CD8-positive, alpha-beta memory T cell (primary cell): Measurements from ENCODE around the gene CHST8. TPM values are rescaled to one million over a fixed set of nuclear protein-coding genes. Genes with fewer than 3 reads are reported as not detected.
A peak's percentile ranks its signal among the peaks of the same experiment; 100 is the strongest.

Experiments
- CTCF ChIA-PET: fragments of 350-600 bp; sonication (Branson Sonifier 250); formaldehyde crosslinking; loops from one replicate; lab custom pipeline; 2021; ENCODE audit warnings: antibody characterized with exemption; lab: Charles Lee
- POLR2A ChIA-PET: fragments of 350-600 bp; sonication (Branson Sonifier 250); formaldehyde crosslinking; loops from one replicate; lab custom pipeline; 2021; ENCODE audit warnings: antibody characterized with exemption; lab: Charles Lee
- DNase-seq, 5 donors: peaks; one replicate each; pipeline versions ENCODE4 v3.0.0 to v3.0.0-alpha.2; 2020 to 2022; ENCODE audit warnings: mixed read lengths in 1 of 5
- H3K27ac ChIP-seq: one replicate; pipeline ENCODE4 v1.7.0; 2013; ENCODE audit warnings: low read depth, mild to moderate bottlenecking, low read length, moderate library complexity
- H3K27me3 ChIP-seq: 2 replicates; pipeline ENCODE4 v1.7.0; 2013; ENCODE audit warnings: low read length, mild to moderate bottlenecking; ENCODE audit not compliant: insufficient read depth, poor library complexity, severe bottlenecking
- H3K36me3 ChIP-seq: 2 replicates; pipeline ENCODE4 v1.7.0; 2013; ENCODE audit warnings: mild to moderate bottlenecking, low read length, moderate library complexity; ENCODE audit not compliant: insufficient read depth
- H3K4me1 ChIP-seq: 2 replicates; pipeline ENCODE4 v1.7.0; 2013; ENCODE audit warnings: mild to moderate bottlenecking, low read length, moderate library complexity; ENCODE audit not compliant: insufficient read depth
- H3K4me3 ChIP-seq: 2 replicates; pipeline ENCODE4 v1.7.0; 2013; ENCODE audit warnings: mild to moderate bottlenecking, low read length
- H3K9me3 ChIP-seq: 2 replicates; pipeline ENCODE4 v1.7.0; 2013; ENCODE audit warnings: mild to moderate bottlenecking, low read length
- H3K27ac Mint-ChIP-seq, 8 donors: one replicate each; pipeline ENCODE4 v1.8.0; 2020 to 2021; ENCODE audit warnings: mixed read lengths in 8 of 8, mild to moderate bottlenecking in 6 of 8, inconsistent platforms in 3 of 8, moderate library complexity in 3 of 8
- H3K27me3 Mint-ChIP-seq, 2 donors: one replicate each; pipeline ENCODE4 v1.8.0; 2020 to 2021; ENCODE audit warnings: mixed read lengths in 2 of 2, mild to moderate bottlenecking in 1 of 2, moderate library complexity in 1 of 2
- H3K36me3 Mint-ChIP-seq, 3 donors: one replicate each; pipeline ENCODE4 v1.8.0; 2020 to 2021; ENCODE audit warnings: mixed read lengths in 3 of 3, inconsistent platforms in 1 of 3, mild to moderate bottlenecking in 1 of 3
- H3K4me1 Mint-ChIP-seq, 3 donors: one replicate each; pipeline ENCODE4 v1.8.0; 2020 to 2021; ENCODE audit warnings: mixed read lengths in 3 of 3, inconsistent platforms in 1 of 3, mild to moderate bottlenecking in 1 of 3
- H3K4me3 Mint-ChIP-seq, 7 donors: one replicate each; pipeline ENCODE4 v1.8.0; 2020 to 2021; ENCODE audit warnings: mixed read lengths in 7 of 7, mild to moderate bottlenecking in 6 of 7, moderate library complexity in 4 of 7, inconsistent platforms in 2 of 7
- H3K9me3 Mint-ChIP-seq, 5 donors: one replicate each; pipeline ENCODE4 v1.8.0; 2020 to 2022; ENCODE audit warnings: mixed read lengths in 5 of 5, mild to moderate bottlenecking in 3 of 5, moderate library complexity in 2 of 5, inconsistent platforms in 1 of 5
- polyA plus RNA-seq: library from polyadenylated mRNA; unstranded; fragments of 300-500 nt; fragmentation: Illumina TruSeq; gene quantifications from one replicate; pipeline ENCODE4 v1.2.3, GENCODE V29; 2021
- total RNA-seq, 2 experiments: library from RNA; stranded (reverse); gene quantifications; one replicate each; pipeline ENCODE4 v1.2.3, GENCODE V29; 2021

CHST8 gene
- total and polyA plus RNA-seq, 3 experiments from 2014 or later, result not detected

DNA sequence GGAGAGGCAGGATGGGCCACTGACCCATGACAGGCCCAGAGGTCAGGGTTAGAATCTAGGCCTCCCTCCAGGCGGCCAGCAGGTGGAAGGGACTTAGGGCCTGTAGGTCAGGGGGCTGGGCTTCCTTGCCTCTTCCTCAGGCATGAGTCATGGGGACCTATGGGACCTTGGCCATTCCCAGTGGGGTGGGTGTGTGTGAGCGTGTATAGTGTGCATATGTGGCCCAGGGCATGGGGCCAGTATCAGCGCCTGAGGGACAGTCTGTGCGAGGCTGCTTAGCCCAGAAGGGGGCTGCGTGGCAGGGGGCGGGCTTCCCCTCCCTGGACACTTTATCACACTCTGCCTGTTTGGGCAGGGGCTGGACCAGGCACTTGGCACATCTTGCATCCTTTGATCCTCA, 188.2 kb downstream of the CHST8 start:
- no peaks in the 10 kb centered on the region for H3K9me3 Mint-ChIP-seq
- Histone ChIP-seq H3K27me3 (no peaks in the 10 kb centered on the region), H3K9me3 (no peaks in the 10 kb centered on the region), H3K27ac (no peak overlapping the region), H3K4me1 (no peaks in the 10 kb centered on the region), H3K36me3 (no peaks in the 10 kb centered on the region), H3K4me3 (no peak overlapping the region)
- no peak overlapping the region for H3K27ac Mint-ChIP-seq
- H3K4me1 Mint-ChIP-seq, result peaks cover 4 to 7% (median 7%) of the 10 kb centered on the region in 3 donors
- H3K27me3 Mint-ChIP-seq, result peaks cover 1 to 3% of the 10 kb centered on the region in 2 donors
- no peak overlapping the region for H3K4me3 Mint-ChIP-seq
- DNase-seq, result no peak
- ChIA-PET CTCF (interaction anchor here (1.5 kb wide), 1 partner anchor 31 kb away, joined by 4 read pairs; no protein-coding TSS in a partner anchor), POLR2A (no interaction called here)
- no peaks in the 10 kb centered on the region for H3K36me3 Mint-ChIP-seq

DNA sequence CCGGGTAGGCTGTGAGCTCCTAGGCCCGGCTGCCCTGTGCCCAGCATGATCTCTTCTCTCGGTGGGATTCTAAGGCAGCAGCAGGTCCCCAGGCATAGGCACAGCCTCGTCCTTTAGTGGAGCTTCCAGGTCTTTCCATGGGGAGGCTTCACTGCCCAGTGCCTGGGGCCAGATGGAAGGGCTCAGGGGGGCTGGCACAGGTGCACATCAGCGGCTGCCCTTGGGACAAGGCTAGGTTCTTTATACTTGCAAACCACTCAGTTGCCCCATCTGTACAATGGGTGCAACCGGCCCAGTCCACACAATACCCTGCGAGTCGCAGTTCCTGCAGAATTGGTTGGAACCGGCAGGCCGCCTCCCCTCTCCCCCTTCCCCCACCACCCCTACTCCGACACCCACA, 189.1 kb downstream of the CHST8 start:
- CTCF ChIA-PET, result interaction anchor here (1.5 kb wide), 1 partner anchor 32 kb away, joined by 4 read pairs; no protein-coding TSS in a partner anchor
- POLR2A ChIA-PET, result no interaction called here

GRCh38 chr19:33811246-33811645, 189.5 kb downstream of the CHST8 start:
- Mint-ChIP-seq H3K27ac (no peak overlapping the region), H3K27me3 (peaks cover 1 to 6% of the 10 kb centered on the region in 2 donors), H3K36me3 (no peaks in the 10 kb centered on the region), H3K4me1 (peaks cover under 1 to 3% (median 3%) of the 10 kb centered on the region in 3 donors), H3K9me3 (no peaks in the 10 kb centered on the region), H3K4me3 (no peak overlapping the region)
- no peak overlapping the region for H3K4me3 ChIP-seq
- no peaks in the 10 kb centered on the region for H3K9me3 ChIP-seq
- DNase-seq, result no peak
- H3K4me1 ChIP-seq, result no peaks in the 10 kb centered on the region
- no peaks in the 10 kb centered on the region for H3K27me3 ChIP-seq
- POLR2A ChIA-PET, result no interaction called here
- H3K36me3 ChIP-seq, result no peaks in the 10 kb centered on the region
- H3K27ac ChIP-seq, result no peak overlapping the region
- CTCF ChIA-PET, result interaction anchor here (1.5 kb wide), 1 partner anchor 33 kb away, joined by 4 read pairs; no protein-coding TSS in a partner anchor

More for the DNA sequence above, 189.1 kb downstream of the CHST8 start:
- H3K4me3 Mint-ChIP-seq, result no peak overlapping the region
- H3K27me3 ChIP-seq, result no peaks in the 10 kb centered on the region
- H3K9me3 ChIP-seq, result no peaks in the 10 kb centered on the region
- no peaks in the 10 kb centered on the region for H3K4me1 ChIP-seq
- no peak overlapping the region for H3K27ac Mint-ChIP-seq
- H3K36me3 ChIP-seq, result no peaks in the 10 kb centered on the region
- H3K27me3 Mint-ChIP-seq, result peaks cover 1 to 5% of the 10 kb centered on the region in 2 donors
- DNase-seq, result no peak
- H3K27ac ChIP-seq, result no peak overlapping the region
- peaks cover 4 to 7% (median 7%) of the 10 kb centered on the region in 3 donors for H3K4me1 Mint-ChIP-seq
- H3K4me3 ChIP-seq, result no peak overlapping the region
- H3K9me3 Mint-ChIP-seq, result no peaks in the 10 kb centered on the region
- no peaks in the 10 kb centered on the region for H3K36me3 Mint-ChIP-seq

- Histone ChIP-seq H3K9me3 (no peaks in the 10 kb centered on the region), H3K4me1 (no peaks in the 10 kb centered on the region), H3K27ac (no peak overlapping the region), H3K27me3 (no peaks in the 10 kb centered on the region), H3K36me3 (no peaks in the 10 kb centered on the region), H3K4me3 (no peak overlapping the region)
- Mint-ChIP-seq H3K36me3 (no peaks in the 10 kb centered on the region), H3K27me3 (peaks cover 1 to 6% of the 10 kb centered on the region in 2 donors), H3K27ac (no peak overlapping the region), H3K4me1 (no peaks in the 10 kb centered on the region), H3K4me3 (no peak overlapping the region), H3K9me3 (no peaks in the 10 kb centered on the region)
- POLR2A ChIA-PET, result no interaction called here
- CTCF ChIA-PET, result interaction anchor here (1.5 kb wide), 1 partner anchor 33 kb away, joined by 4 read pairs; no protein-coding TSS in a partner anchor
- DNase-seq, result no peak
Observed at GRCh38 chr19:33811736-33812387, 190.1 kb downstream of the CHST8 start.

GRCh38 chr19:33812388-33813330, 190.9 kb downstream of the CHST8 start:
- Histone ChIP-seq H3K27ac (no peak overlapping the region), H3K4me3 (no peak overlapping the region), H3K9me3 (no peaks in the 10 kb centered on the region), H3K36me3 (no peaks in the 10 kb centered on the region), H3K27me3 (no peaks in the 10 kb centered on the region), H3K4me1 (no peaks in the 10 kb centered on the region)
- H3K36me3 Mint-ChIP-seq, result no peaks in the 10 kb centered on the region
- no peak overlapping the region for H3K4me3 Mint-ChIP-seq
- peaks cover 6% of the 10 kb centered on the region in 2 donors for H3K27me3 Mint-ChIP-seq
- ChIA-PET POLR2A (no interaction called here), CTCF (no interaction called here)
- no peaks in the 10 kb centered on the region for H3K4me1 Mint-ChIP-seq
- H3K27ac Mint-ChIP-seq, result no peak overlapping the region
- no peaks in the 10 kb centered on the region for H3K9me3 Mint-ChIP-seq
- no peak for DNase-seq

DNA sequence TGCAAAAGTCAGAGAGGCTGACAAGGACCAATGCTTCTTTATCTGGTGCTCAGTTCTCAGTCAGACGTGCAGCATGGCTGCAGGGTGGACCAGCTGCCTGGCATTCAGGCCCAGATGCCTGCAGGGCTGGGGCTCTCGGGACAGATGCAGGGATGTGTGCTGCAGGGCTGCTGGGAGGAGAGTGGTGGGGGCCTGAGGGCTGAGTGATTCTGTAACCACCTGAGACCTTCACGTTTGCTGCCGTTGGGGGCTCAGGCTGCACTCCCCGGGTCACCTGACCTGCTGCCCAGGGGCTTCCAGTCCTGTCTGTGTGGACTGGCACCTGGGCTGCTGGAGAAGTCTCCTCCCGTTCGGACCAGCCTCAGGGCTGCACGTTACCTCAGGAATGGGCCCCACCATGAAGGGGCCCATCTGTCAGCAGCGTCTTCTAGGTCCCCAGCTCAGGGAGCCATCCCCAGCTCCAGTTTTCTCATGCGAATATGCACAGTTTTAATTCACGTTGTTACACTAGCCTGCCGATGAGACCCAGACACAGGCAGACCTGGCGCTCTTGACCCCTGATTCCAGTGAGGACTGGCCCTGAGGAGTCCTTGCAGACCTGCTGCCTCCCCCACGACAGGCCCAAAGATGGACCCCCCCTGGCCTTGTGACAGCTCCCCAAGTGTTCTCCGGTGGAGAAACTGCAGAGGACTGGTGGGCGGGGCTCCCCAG, 191.8 kb downstream of the CHST8 start:
- H3K4me3 Mint-ChIP-seq, result no peak overlapping the region
- no peaks in the 10 kb centered on the region for H3K4me1 ChIP-seq
- H3K27ac Mint-ChIP-seq, result peak overlapping the region in 1 of 8 donors; percentile 41
- CTCF ChIA-PET, result no interaction called here
- no peak overlapping the region for H3K27ac ChIP-seq
- H3K36me3 ChIP-seq, result no peaks in the 10 kb centered on the region
- peaks cover 0 to under 1% (median under 1%) of the 10 kb centered on the region in 3 donors for H3K4me1 Mint-ChIP-seq
- H3K9me3 Mint-ChIP-seq, result no peaks in the 10 kb centered on the region
- POLR2A ChIA-PET, result no interaction called here
- no peaks in the 10 kb centered on the region for H3K36me3 Mint-ChIP-seq
- no peak overlapping the region for H3K4me3 ChIP-seq
- H3K27me3 Mint-ChIP-seq, result peaks cover 7 to 9% of the 10 kb centered on the region in 2 donors
- DNase-seq, result no peak
- no peaks in the 10 kb centered on the region for H3K9me3 ChIP-seq
- H3K27me3 ChIP-seq, result no peaks in the 10 kb centered on the region

DNA sequence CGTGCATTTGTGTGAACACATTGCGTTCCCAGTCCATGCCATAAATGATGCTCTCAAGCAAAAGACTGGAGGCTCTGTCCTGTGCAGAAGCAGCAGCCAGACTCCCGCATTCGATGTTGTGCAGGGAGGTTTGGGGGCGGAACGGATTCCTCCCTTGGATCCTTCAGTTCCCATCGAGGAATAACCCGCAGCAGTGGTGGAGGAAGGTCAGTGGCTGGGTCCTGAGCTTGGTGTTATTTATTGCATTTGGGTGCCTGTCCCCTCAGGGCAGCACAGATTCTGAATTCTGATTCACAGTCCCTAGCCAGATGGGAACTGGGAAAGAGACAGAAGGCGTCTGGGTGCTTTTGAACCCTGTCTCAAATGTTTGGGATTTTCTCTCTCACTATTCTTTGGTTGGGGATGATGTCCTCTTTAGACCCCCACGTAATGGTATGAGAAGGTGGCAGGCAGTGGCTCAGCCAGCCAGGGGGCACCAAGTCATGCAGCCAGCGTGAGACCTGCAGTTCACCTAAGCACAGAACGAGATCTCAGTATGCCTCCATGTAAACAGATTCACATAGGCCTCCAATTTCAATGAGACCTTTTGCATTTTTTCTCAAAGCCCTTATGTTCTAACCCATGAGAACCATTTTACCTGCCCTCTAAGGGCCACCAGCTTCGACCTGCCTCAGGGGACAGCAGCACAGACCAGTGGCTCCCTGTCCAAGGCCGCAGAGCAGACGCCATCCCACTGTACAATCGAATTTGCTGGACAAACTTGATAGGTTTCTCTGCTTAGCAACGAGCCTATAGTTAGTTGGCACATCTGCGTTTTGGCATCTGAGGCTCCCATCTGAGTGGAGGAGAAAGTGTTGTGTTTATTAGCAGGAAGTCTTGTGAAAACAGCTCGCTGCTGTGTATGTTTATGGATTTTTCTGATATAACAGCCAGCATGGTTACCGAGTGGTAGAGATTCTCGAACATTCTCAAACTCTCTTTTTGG, 192.7 kb downstream of the CHST8 start:
- no peaks in the 10 kb centered on the region for H3K9me3 ChIP-seq
- H3K4me3 ChIP-seq, result no peak overlapping the region
- no peaks in the 10 kb centered on the region for H3K36me3 ChIP-seq
- H3K27ac ChIP-seq, result no peak overlapping the region
- Mint-ChIP-seq H3K27me3 (peaks cover 9 to 14% of the 10 kb centered on the region in 2 donors), H3K36me3 (no peaks in the 10 kb centered on the region), H3K4me3 (no peak overlapping the region), H3K9me3 (no peaks in the 10 kb centered on the region), H3K4me1 (peaks cover 4 to 7% (median 5%) of the 10 kb centered on the region in 3 donors), H3K27ac (peak overlapping the region in 1 of 8 donors; percentile 26)
- no peak for DNase-seq
- ChIA-PET POLR2A (no interaction called here), CTCF (no interaction called here)
- peaks cover under 1% of the 10 kb centered on the region for H3K4me1 ChIP-seq
- no peaks in the 10 kb centered on the region for H3K27me3 ChIP-seq
